ENCODE measurements around the gene MORN4. TPM values are rescaled to one million over a fixed set of nuclear protein-coding genes. Genes with fewer than 3 reads are reported as not detected.

Gene MORN4
- total and polyA plus RNA-seq, 2 of the 13 experiments (the other 11 are each of a cell fraction or from before 2014, with no cell fraction given), result 3.4 to 9.1 TPM

- TF ChIP-seq GMEB1 (CRISPR knock-in tag; IDR thresholded peaks at IDR 0.05; ENCODE audit: borderline replicate concordance), result peak; percentile 75; the same call in 1 of the 2 replicates
- 0 out of 2 replicates have a peak, but pooled peaks have one; percentile 51 for TF ChIP-seq ZNF274 (CRISPR knock-in tag; IDR thresholded peaks at IDR 0.05)
- no peak for TF ChIP-seq ZBTB14 (CRISPR knock-in tag; IDR thresholded peaks at IDR 0.05)
- no peak for TF ChIP-seq CHD2 (IDR thresholded peaks at IDR 0.05; ENCODE audit: low read depth, low read length)
- TF ChIP-seq SP5 (CRISPR knock-in tag; IDR thresholded peaks at IDR 0.05; ENCODE audit: borderline replicate concordance, low read depth), result peak; percentile 8; the same call in 1 of the 2 replicates
- TF ChIP-seq RBAK (CRISPR knock-in tag; IDR thresholded peaks at IDR 0.05), result no peak
- no peak for TF ChIP-seq ZNF136 (CRISPR knock-in tag; IDR thresholded peaks at IDR 0.05; ENCODE audit: low read depth)
- TF ChIP-seq TFE3 (CRISPR knock-in tag; IDR thresholded peaks at IDR 0.05), result no peak
- TF ChIP-seq TARDBP (CRISPR knock-in tag; IDR thresholded peaks at IDR 0.05), result 0 out of 2 replicates have a peak, but pooled peaks have one; percentile 18
- no peak for TF ChIP-seq ZMYM2 (CRISPR knock-in tag; IDR thresholded peaks at IDR 0.05)
- peak; percentile 79; the same call in 1 of the 2 replicates for TF ChIP-seq KLF9 (CRISPR knock-in tag; IDR thresholded peaks at IDR 0.05; ENCODE audit: low read depth)
- TF ChIP-seq E2F2 (CRISPR knock-in tag; IDR thresholded peaks at IDR 0.05; ENCODE audit: borderline replicate concordance), result no peak
- peak; percentile 93 for TF ChIP-seq NFYB (CRISPR knock-in tag; IDR thresholded peaks at IDR 0.05)
- no peak for TF ChIP-seq LRRFIP1 (CRISPR knock-in tag; conservative IDR thresholded peaks at IDR 0.05)
- TF ChIP-seq ZNF777 (CRISPR knock-in tag; IDR thresholded peaks at IDR 0.05), result no peak
- TF ChIP-seq FOXK1 (CRISPR knock-in tag; IDR thresholded peaks at IDR 0.05; ENCODE audit: borderline replicate concordance, low read depth), result peak; percentile 96
- TF ChIP-seq BRD4 (CRISPR knock-in tag; IDR thresholded peaks at IDR 0.05), result no peak
- TF ChIP-seq SKIL (CRISPR knock-in tag; IDR thresholded peaks at IDR 0.05; ENCODE audit: borderline replicate concordance), result no peak
- TF ChIP-seq HNRNPLL (IDR thresholded peaks at IDR 0.05; ENCODE audit: low read depth, low read length, poor library complexity, severe bottlenecking), result peak; percentile 93
Observed at GRCh38 chr10:97640174-97640867, 7.0 kb upstream of the MORN4 start, which contains the start of gene PI4K2A (continued).

All from HepG2 (cell line).